ENCODE data around the gene MRGPRD. TPM values are rescaled to one million over a fixed set of nuclear protein-coding genes. Genes with fewer than 3 reads are reported as not detected.
A peak's percentile ranks its signal among the peaks of the same experiment; 100 is the strongest.

Gene MRGPRD
- total and polyA plus RNA-seq, 2 of the 8 experiments (the other 6 are each of a cell fraction or from before 2014, with no cell fraction given): not detected

GRCh38 chr11:69010964-69011623 lies 30.3 kb upstream of the MRGPRD start:
- peak overlapping the region; percentile 7 to 50 (median 22); a peak in 5 of 8 replicates for H3K4me3 ChIP-seq (ENCODE audit: extremely low read depth in 1 of 4, insufficient read depth in 2 of 4, low read depth in 3 of 4, low read length in 4 of 4)
- no peak for FAIRE-seq
- TF ChIP-seq SP2 (IDR thresholded peaks at IDR 0.05; ENCODE audit: low read length): peak; percentile 45; the same call in 1 of the 2 replicates
- TF ChIP-seq CREB1 (IDR thresholded peaks at IDR 0.05): peak; percentile 57
- peak; percentile 91 for TF ChIP-seq E2F6 (IDR thresholded peaks at IDR 0.05)
- peak; percentile 71; the same call in 1 of the 2 replicates for TF ChIP-seq SP1 (IDR thresholded peaks at IDR 0.05; ENCODE audit: low read depth, low read length)
- no peak for TF ChIP-seq EZH2 (IDR thresholded peaks at IDR 0.05; ENCODE audit: low read depth, low read length, severe bottlenecking)
- TF ChIP-seq MAX (IDR thresholded peaks at IDR 0.05): peak; percentile 90
- 0 out of 2 replicates have a peak, but pooled peaks have one; percentile 34 for TF ChIP-seq GABPA (IDR thresholded peaks at IDR 0.05; ENCODE audit: borderline replicate concordance, insufficient read depth, low read length)
- peak; percentile 69; the same call in 1 of the 2 replicates for TF ChIP-seq SP4 (IDR thresholded peaks at IDR 0.05; ENCODE audit: low read length)
- TF ChIP-seq ATF3 (IDR thresholded peaks at IDR 0.05; ENCODE audit: insufficient read depth, low read depth, low read length): no peak
- no peak for TF ChIP-seq JUND (IDR thresholded peaks at IDR 0.05; ENCODE audit: low read length)

More at GRCh38 chr11:69010964-69011623, 30.3 kb upstream of the MRGPRD start:
- ChIA-PET CTCF (ENCODE audit: partially characterized antibody) (interaction anchor here (0.6 to 3.9 kb wide), 10 partner anchors 8 to 78 kb away, joined by 4 to 14 read pairs (median 6); no protein-coding TSS in a partner anchor), POLR2A (ENCODE audit: partially characterized antibody) (interaction anchor here (0.7 to 2.6 kb wide), 6 partner anchors 10 to 261 kb away, joined by 3 to 9 read pairs (median 4); no protein-coding TSS in a partner anchor)
- Histone ChIP-seq H3K23me2 (ENCODE audit: low read depth, low read length) (peaks cover 16% of the 10 kb centered on the region; the same call in 1 of the 2 replicates), H2BK15ac (ENCODE audit: low read length) (peak overlapping the region; percentile 98; the same call in 1 of the 2 replicates), H3K27ac (ENCODE audit: low read depth, low read length) (no peak overlapping the region), H2AK5ac (ENCODE audit: low read depth, low read length) (peak overlapping the region; percentile 66; the same call in 1 of the 2 replicates), H4K20me1 (replicated peaks in 1 of 2; ENCODE audit: control insufficient read depth in 1 of 2, insufficient read depth in 2 of 2, low read length in 2 of 2) (no peaks in the 10 kb centered on the region), H3K4me1 (replicated peaks in 1 of 4; ENCODE audit: control insufficient read depth in 3 of 4, insufficient read depth in 4 of 4, low read length in 3 of 4) (peaks cover 9 to 45% (median 32%) of the 10 kb centered on the region in 4 experiments), H4K5ac (ENCODE audit: insufficient read length, low read depth, low read length) (peak overlapping the region; percentile 30), H2BK120ac (replicated peaks; ENCODE audit: low read depth, low read length) (no peak overlapping the region), H2BK5ac (ENCODE audit: low read depth, low read length) (peak overlapping the region; percentile 77; the same call in 1 of the 2 replicates), H3K23ac (ENCODE audit: insufficient read length) (no peak overlapping the region), H3K9ac (replicated peaks in 1 of 4; ENCODE audit: extremely low read depth in 1 of 4, low read depth in 3 of 4, low read length in 3 of 4) (no peak overlapping the region; a peak in 1 of 7 replicates), H4K91ac (replicated peaks; ENCODE audit: insufficient read length, low read length) (peak overlapping the region; percentile 76), H3K4me2 (ENCODE audit: insufficient read depth in 1 of 2, low read depth in 2 of 2, low read length in 2 of 2) (peak overlapping the region; percentile 69 to 85), H3K4ac (replicated peaks; ENCODE audit: insufficient read length, low read depth, low read length) (peak overlapping the region; percentile 80), H3K27me3 (replicated peaks in 1 of 4; ENCODE audit: control insufficient read depth in 3 of 4, extremely low read depth in 1 of 4, insufficient read depth in 3 of 4, low read length in 3 of 4) (peaks cover 0 to 4% (median 0%) of the 10 kb centered on the region in 4 experiments; a peak in 4 of 7 replicates), H3K56ac (replicated peaks; ENCODE audit: insufficient read length, low read depth, low read length) (no peak overlapping the region), H2BK20ac (ENCODE audit: low read length) (no peak overlapping the region), H2AFZ (ENCODE audit: low read length) (0 out of 2 replicates have a peak overlapping the region, but pooled peaks have one; percentile 19), H4K8ac (ENCODE audit: extremely low read depth, insufficient read depth, low read length) (peak overlapping the region; percentile 53; the same call in 1 of the 2 replicates), H3K18ac (ENCODE audit: extremely low read depth, low read length) (peak overlapping the region; percentile 95), H3K9me3 (ENCODE audit: insufficient read depth in 2 of 2, low read depth in 1 of 2, low read length in 1 of 2) (no peaks in the 10 kb centered on the region), H2BK12ac (ENCODE audit: low read depth, low read length) (peak overlapping the region; percentile 92; the same call in 1 of the 2 replicates), H3K14ac (ENCODE audit: insufficient read length) (no peak overlapping the region), H3K79me1 (ENCODE audit: low read depth, low read length) (no peaks in the 10 kb centered on the region), H3K36me3 (ENCODE audit: control insufficient read depth in 2 of 4, insufficient read depth in 4 of 4, low read length in 3 of 4) (no peaks in the 10 kb centered on the region), H3K79me2 (ENCODE audit: control insufficient read depth in 1 of 2, insufficient read depth in 2 of 2, low read length in 2 of 2) (no peaks in the 10 kb centered on the region)
- peak; percentile 38 to 88 for DNase-seq (ENCODE audit: low read depth in 1 of 2, low spot score in 2 of 2)
- WGBS, 2 experiments (ENCODE audit: extremely low coverage in 1 of 2, insufficient coverage in 1 of 2, insufficient read length in 1 of 2, insufficient replicate concordance in 2 of 2, low coverage in 1 of 2, low lambda C conversion rate in 2 of 2, missing lambda C conversion rate in 1 of 2): 36% methylated on average over 19 of the region's 43 CpGs; no CpG with 5 or more reads in 1 of the 2 experiments

Data from H1 (cell line).